Activated naive CD4-positive, alpha-beta T cell treated with anti-CD3 and anti-CD28 coated beads, Interleukin-2, amount 10 ng/mL, durations not matched to agents 7 days and 5 days (primary cell): ENCODE data around the gene TBC1D21.

Experiments
- CTCF ChIA-PET: fragments of 350-600 bp; sonication (Branson Sonifier 250); formaldehyde crosslinking; loops from one replicate; lab custom pipeline; 2021; ENCODE audit warnings: antibody characterized with exemption; lab: Charles Lee
- DNase-seq: peaks from one replicate; pipeline ENCODE4 v3.0.0-alpha.2; 2020
- H3K27ac Mint-ChIP-seq: one replicate; pipeline ENCODE4 v1.8.0; 2021; ENCODE audit warnings: mild to moderate bottlenecking, moderate library complexity, mixed read lengths
- H3K27me3 Mint-ChIP-seq: one replicate; pipeline ENCODE4 v1.8.0; 2021; ENCODE audit warnings: mild to moderate bottlenecking, mixed read lengths
- H3K36me3 Mint-ChIP-seq: one replicate; pipeline ENCODE4 v1.8.0; 2021; ENCODE audit warnings: mixed read lengths
- H3K4me1 Mint-ChIP-seq: one replicate; pipeline ENCODE4 v1.8.0; 2021; ENCODE audit warnings: mixed read lengths
- H3K4me3 Mint-ChIP-seq: one replicate; pipeline ENCODE4 v1.8.0; 2021; ENCODE audit warnings: mild to moderate bottlenecking, moderate library complexity, mixed read lengths
- H3K9me3 Mint-ChIP-seq: one replicate; pipeline ENCODE4 v1.8.0; 2021; ENCODE audit warnings: mixed read lengths

TBC1D21 gene

DNA sequence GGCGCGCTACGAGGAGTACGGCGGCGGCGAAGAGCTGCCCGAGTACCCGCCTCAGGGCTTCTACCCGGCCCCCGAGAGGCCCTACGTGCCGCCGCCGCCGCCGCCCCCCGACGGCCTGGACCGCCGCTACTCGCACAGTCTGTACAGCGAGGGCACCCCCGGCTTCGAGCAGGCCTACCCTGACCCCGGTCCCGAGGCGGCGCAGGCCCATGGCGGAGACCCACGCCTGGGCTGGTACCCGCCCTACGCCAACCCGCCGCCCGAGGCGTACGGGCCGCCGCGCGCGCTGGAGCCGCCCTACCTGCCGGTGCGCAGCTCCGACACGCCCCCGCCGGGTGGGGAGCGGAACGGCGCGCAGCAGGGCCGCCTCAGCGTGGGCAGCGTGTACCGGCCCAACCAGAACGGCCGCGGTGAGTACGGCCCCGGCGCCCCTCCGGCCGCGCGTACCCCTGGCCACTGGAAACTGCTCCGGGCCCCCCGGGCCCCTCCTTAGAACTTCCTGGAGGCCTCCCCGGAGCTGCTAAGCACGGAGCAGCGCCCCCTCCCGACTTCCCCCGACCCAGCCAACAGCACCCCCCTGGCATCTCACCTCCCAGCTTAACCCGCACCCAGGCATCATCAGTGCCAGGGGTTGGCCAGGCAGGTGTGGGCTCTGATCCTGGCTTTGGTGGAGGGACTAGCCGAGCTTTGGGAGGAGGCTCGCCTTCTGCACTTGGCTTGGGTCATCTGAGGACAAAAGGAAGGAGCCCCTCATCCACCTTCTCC is 54.3 kb downstream of the TBC1D21 start:
- no peaks in the 10 kb centered on the region for H3K9me3 Mint-ChIP-seq
- H3K4me1 Mint-ChIP-seq = peaks cover 57% of the 10 kb centered on the region
- peaks cover 2% of the 10 kb centered on the region for H3K36me3 Mint-ChIP-seq
- no peak overlapping the region for H3K27ac Mint-ChIP-seq
- peaks cover 50% of the 10 kb centered on the region for H3K27me3 Mint-ChIP-seq
- peak; percentile 85 for DNase-seq
- H3K4me3 Mint-ChIP-seq = peak overlapping the region; percentile 67
- CTCF ChIA-PET = interaction anchor here (1.0 to 4.6 kb wide), 17 partner anchors 9 to 56 kb away, joined by 3 to 34 read pairs (median 8); partner anchors contain the start of gene TBC1D21

DNA sequence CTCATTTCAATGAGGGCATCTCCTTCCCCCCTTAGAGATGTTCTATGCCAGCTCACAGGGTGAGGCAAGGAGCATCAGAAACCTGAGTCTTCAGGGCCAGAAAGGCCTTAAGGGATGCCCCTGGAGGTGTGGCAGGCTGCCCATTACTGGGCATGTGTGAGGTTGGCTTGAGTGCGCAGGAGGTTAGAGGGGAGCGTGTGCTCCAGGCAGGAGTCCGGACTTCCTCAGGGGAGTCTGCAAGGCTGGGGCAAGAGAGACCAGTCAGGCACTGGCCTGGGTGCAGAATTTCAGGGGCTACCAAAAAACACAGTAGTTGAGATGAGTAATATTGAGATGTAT is 54.8 kb downstream of the TBC1D21 start:
- Mint-ChIP-seq H3K4me3 (peak overlapping the region; percentile 67), H3K4me1 (peaks cover 54% of the 10 kb centered on the region), H3K36me3 (peaks cover 2% of the 10 kb centered on the region), H3K27me3 (peaks cover 52% of the 10 kb centered on the region), H3K9me3 (no peaks in the 10 kb centered on the region), H3K27ac (no peak overlapping the region)
- CTCF ChIA-PET = interaction anchor here (1.0 to 4.6 kb wide), 17 partner anchors 9 to 57 kb away, joined by 3 to 34 read pairs (median 8); partner anchors contain the start of gene TBC1D21
- no peak for DNase-seq

DNA sequence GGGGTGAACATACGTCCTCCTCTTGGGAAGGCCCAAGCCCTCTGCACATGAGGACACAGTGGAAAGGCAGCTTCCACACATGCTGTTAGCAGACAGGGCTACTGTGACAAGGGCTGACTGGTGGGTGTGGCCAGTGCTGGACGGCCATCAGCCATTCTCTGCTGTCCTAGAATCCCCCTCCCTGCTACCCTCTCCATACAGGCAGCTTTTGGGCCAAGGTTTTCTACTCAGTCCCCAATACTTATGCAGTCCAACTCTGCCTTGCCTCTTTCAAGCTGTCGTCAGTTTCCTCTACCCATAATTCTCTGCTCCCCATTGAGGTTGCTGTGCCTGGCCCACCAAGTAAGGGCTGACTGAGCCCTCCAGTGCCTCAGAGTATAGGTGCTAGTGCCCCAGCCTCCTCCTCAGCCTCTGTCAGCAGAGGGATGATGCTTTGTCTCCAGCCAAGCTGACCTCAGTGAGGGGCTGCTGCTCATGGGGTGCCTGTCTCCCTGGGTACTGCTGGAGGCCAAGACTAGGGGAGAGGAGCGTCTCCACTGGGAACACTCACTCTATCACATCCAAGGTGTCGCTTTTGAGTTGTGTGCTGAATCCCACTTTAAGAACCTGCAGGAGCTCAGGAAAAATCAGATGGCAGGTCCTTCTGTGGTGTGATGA is 55.7 kb downstream of the TBC1D21 start:
- Mint-ChIP-seq H3K4me1 (peaks cover 45% of the 10 kb centered on the region), H3K36me3 (peaks cover 2% of the 10 kb centered on the region), H3K4me3 (peak overlapping the region; percentile 45), H3K27me3 (peaks cover 56% of the 10 kb centered on the region), H3K9me3 (no peaks in the 10 kb centered on the region), H3K27ac (no peak overlapping the region)
- CTCF ChIA-PET = interaction anchor here (0.7 to 4.6 kb wide), 7 partner anchors 9 to 84 kb away, joined by 3 to 32 read pairs (median 5); partner anchors contain the start of gene TBC1D21
- no peak for DNase-seq

DNA sequence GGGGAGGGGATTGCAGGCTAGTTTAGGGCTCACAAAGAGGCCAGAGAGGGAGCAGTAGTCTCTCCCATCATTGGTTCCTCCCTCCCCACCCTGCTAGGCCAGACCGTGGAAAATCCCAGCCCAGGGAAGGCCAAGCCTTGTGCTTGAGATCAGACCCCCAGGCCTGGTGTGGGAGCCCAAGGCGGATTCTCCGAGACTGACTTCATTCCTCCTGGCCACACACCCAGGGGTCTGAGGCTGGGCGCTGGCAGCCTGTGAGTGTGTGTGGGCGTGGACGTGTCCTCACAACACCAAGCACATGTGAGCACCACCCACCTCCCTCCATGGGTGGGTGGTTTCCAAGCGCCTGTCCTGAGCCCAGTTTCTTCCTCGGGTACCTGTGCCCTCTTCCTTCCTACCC is 57.0 kb downstream of the TBC1D21 start:
- H3K9me3 Mint-ChIP-seq = no peaks in the 10 kb centered on the region
- peaks cover 35% of the 10 kb centered on the region for H3K4me1 Mint-ChIP-seq
- H3K4me3 Mint-ChIP-seq = no peak overlapping the region
- peak overlapping the region; percentile 14 for H3K27ac Mint-ChIP-seq
- H3K36me3 Mint-ChIP-seq = peaks cover 2% of the 10 kb centered on the region
- peaks cover 51% of the 10 kb centered on the region for H3K27me3 Mint-ChIP-seq
- DNase-seq = no peak
- CTCF ChIA-PET = interaction anchor here (1.2 to 1.6 kb wide), 2 partner anchors 22 to 43 kb away, joined by 4 to 10 read pairs; no protein-coding TSS in a partner anchor

DNA sequence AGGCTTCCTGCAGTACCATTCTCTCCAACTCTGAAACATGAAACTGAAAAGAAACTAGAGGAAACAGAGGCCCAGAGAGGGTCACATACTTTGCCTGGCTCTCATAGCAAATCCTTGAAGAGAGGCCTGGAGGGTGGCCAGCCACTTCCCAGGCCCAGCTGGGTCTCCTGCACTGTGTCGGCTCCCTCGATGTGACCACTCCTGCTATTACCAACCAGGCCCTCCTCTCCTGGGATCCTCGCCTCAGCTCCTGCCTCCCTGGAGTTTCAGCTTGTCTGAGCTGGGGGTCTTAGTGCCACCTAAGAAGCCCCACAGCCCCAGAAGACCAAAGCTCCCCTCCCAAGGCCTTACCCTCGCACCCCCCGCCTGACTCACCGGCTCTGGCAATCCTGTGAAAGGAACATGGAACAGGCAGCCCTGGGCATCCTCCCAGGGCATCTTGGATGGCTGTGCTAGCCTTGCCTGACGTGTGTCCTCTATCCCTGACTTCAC is 57.5 kb downstream of the TBC1D21 start:
- Mint-ChIP-seq H3K36me3 (peaks cover under 1% of the 10 kb centered on the region), H3K27me3 (peaks cover 47% of the 10 kb centered on the region), H3K4me3 (no peak overlapping the region), H3K4me1 (peaks cover 30% of the 10 kb centered on the region), H3K9me3 (no peaks in the 10 kb centered on the region), H3K27ac (no peak overlapping the region)
- CTCF ChIA-PET = interaction anchor here (0.9 to 1.2 kb wide), 2 partner anchors 42 to 57 kb away, joined by 3 to 4 read pairs; no protein-coding TSS in a partner anchor
- DNase-seq = no peak

DNA sequence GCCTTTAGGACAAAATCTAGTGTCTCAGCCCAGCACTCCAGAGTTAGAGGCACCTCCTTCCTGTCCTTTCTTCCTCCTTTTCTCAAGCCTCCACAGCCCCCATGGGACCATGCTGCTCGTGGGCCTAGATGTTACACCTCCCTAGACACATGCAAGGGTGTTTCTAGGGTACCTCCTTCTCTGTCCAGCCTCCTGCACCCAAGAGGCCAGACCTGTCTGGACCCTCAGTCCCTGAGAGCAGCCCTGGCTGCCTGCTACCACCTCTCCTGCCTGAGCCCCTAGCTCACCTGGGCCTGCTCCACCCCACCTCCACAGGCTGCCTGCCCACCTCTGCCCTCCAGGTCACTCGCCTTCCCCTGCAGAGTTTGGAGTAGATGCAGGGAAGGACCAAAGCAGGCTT is 58.1 kb downstream of the TBC1D21 start:
- CTCF ChIA-PET = interaction anchor here (0.7 to 1.2 kb wide), 3 partner anchors 9 to 58 kb away, joined by 3 to 4 read pairs (median 3); no protein-coding TSS in a partner anchor
- no peak for DNase-seq
- Mint-ChIP-seq H3K4me1 (peaks cover 29% of the 10 kb centered on the region), H3K9me3 (no peaks in the 10 kb centered on the region), H3K4me3 (no peak overlapping the region), H3K27me3 (peaks cover 43% of the 10 kb centered on the region), H3K36me3 (no peaks in the 10 kb centered on the region), H3K27ac (no peak overlapping the region)

DNA sequence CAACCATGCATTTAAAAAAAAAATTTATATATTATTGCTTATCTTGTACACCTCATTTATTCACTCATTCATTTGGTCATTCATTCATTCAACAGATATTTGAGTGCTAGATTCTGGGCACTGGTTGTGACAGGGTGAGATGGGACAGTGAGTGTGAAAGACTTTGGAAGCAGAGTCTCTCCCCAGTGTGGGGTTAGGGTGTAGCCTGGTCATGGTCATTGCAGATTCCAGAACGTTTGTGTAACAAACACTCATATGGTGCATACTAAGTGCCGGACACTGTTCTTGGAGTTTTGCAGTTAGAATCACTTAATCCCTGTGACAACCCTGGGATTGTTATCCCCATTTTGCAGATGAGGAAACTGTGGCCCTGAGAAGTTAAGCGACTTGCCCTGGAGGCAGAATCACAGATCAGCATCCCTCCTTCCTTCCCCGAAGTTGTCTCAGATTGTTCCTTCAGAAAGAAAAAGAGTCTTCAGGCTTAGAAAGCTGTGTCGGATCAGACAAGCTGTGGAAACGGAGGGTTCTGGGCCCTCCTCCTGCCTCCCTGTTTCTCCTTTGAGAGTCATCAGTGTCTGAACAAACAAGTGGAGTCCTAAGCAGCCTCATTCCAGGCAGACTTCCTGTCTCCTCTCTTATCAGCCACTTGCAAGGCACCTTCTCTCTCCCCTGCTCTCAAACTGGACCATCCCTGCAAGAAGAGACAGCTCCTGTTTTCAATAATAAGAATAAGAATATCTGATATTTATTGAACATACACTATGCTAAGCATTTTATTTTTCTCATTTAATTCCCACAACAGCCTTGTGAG is 59.2 kb downstream of the TBC1D21 start:
- Mint-ChIP-seq H3K27me3 (peaks cover 45% of the 10 kb centered on the region), H3K36me3 (no peaks in the 10 kb centered on the region), H3K9me3 (no peaks in the 10 kb centered on the region), H3K27ac (no peak overlapping the region), H3K4me3 (no peak overlapping the region), H3K4me1 (peaks cover 29% of the 10 kb centered on the region)
- DNase-seq = no peak
- CTCF ChIA-PET = interaction anchor here (0.6 to 1.7 kb wide), 2 partner anchors 35 to 597 kb away, joined by 3 to 5 read pairs; no protein-coding TSS in a partner anchor

DNA sequence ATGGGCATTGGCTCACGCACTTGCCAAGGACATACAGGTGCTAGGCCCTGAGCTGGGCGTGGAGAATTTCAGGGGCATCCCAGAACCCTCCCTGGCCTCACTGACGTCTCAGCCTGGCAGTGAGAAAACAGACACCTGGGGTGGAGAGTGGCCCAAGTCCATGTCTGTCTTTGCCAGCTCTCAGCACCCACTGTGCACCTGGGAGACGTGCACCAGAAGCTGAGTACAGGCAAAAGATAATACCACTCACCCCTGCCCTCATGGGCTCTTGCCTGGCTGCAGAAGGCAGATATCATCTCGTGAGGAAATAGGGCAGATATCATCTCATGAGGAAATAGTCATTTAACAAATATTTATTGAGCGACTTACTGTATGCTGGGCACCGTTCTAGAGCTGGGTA is 60.9 kb downstream of the TBC1D21 start:
- Mint-ChIP-seq H3K9me3 (no peaks in the 10 kb centered on the region), H3K4me3 (no peak overlapping the region), H3K27ac (no peak overlapping the region), H3K36me3 (no peaks in the 10 kb centered on the region), H3K4me1 (peaks cover 16% of the 10 kb centered on the region), H3K27me3 (peaks cover 34% of the 10 kb centered on the region)
- CTCF ChIA-PET = interaction anchor here (1.7 to 2.3 kb wide), 2 partner anchors 28 to 37 kb away, joined by 5 read pairs; no protein-coding TSS in a partner anchor
- DNase-seq = no peak

DNA sequence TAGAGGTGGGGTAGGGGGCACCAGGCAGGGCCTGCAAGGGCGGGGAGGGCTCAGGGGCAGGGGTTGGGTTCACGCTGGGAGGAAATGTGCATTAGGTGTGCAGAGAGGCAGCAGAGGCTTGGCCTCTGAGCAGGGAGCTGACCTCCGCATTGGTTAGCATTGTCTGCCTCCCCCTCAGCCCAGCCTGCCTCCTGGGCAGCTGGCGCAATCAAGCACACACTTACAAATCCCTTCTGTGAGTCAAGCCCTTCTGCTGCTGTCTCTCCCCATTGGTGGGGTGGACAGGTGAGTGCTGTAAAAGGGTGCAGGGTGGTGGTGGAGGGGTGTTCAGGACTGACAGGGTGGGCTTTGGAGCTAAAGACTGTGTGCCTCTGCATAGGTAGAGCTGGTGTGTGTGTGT is 62.2 kb downstream of the TBC1D21 start:
- CTCF ChIA-PET = interaction anchor here (1.1 to 2.3 kb wide), 3 partner anchors 29 to 38 kb away, joined by 3 to 5 read pairs (median 4); no protein-coding TSS in a partner anchor
- Mint-ChIP-seq H3K27ac (no peak overlapping the region), H3K4me3 (no peak overlapping the region), H3K9me3 (no peaks in the 10 kb centered on the region), H3K36me3 (no peaks in the 10 kb centered on the region), H3K4me1 (peaks cover 8% of the 10 kb centered on the region), H3K27me3 (peaks cover 32% of the 10 kb centered on the region)
- DNase-seq = no peak

DNA sequence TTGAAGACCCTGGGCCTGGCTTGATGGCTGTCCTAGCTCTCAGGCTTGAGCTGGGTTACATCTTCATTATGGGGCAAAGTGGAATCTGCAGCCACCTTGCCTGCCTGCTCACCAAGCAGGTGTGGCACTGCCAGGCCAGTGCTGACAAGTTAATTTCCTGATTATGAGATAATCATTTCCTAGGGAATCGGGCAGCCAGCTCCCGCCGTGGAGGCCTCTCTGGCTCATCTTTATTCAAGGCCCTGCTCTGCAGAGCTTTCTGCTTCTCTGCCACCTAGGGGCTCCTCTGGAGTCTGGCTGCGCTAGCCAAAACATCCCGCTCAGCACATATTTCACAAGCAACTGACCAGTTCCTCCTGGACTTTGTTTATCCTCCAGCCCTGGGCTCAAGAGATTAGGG is 62.8 kb downstream of the TBC1D21 start:
- no peak for DNase-seq
- H3K4me3 Mint-ChIP-seq = no peak overlapping the region
- no peaks in the 10 kb centered on the region for H3K36me3 Mint-ChIP-seq
- H3K9me3 Mint-ChIP-seq = no peaks in the 10 kb centered on the region
- no peak overlapping the region for H3K27ac Mint-ChIP-seq
- peaks cover 3% of the 10 kb centered on the region for H3K4me1 Mint-ChIP-seq
- H3K27me3 Mint-ChIP-seq = peaks cover 30% of the 10 kb centered on the region
- CTCF ChIA-PET = interaction anchor here (1.1 to 2.3 kb wide), 5 partner anchors 8 to 39 kb away, joined by 3 to 8 read pairs (median 5); no protein-coding TSS in a partner anchor

DNA sequence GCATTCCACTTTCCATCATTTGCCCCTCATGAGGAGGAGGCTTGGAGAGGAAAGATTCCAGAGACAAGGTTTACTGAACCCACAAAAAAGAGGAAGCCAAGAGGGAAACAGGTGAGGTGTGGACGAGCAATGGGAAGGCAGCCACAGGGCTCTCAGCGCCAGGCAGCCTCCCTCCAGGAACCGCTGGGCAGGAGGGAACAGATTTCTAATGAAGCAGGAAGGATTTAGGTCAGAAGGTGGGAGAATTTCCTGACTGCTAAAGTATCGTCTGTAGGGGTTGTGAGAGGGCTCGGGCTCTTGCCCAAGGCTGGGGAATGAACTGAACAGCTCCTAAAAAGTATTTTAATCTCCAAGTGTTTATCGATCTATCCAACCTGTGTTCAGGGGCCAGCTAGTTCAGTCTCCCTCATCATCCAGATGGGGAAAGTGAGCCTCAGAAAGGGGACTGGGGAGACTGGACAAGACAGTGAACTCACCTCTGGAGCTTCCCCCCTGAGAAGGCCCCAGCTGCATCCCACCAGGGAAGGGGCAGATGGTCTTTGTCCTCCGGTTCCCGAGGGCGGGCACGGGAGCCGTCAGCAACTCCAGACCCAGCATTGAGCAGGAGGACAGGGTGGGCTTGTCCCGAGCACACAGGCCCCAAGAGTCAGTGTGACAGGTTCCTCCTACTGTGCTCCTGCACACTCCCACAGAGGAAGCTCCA is 63.4 kb downstream of the TBC1D21 start:
- CTCF ChIA-PET = interaction anchor here (1.1 to 2.3 kb wide), 5 partner anchors 9 to 30 kb away, joined by 4 to 8 read pairs (median 5); no protein-coding TSS in a partner anchor
- H3K36me3 Mint-ChIP-seq = no peaks in the 10 kb centered on the region
- no peak for DNase-seq
- no peak overlapping the region for H3K4me3 Mint-ChIP-seq
- H3K27me3 Mint-ChIP-seq = peaks cover 26% of the 10 kb centered on the region
- no peak overlapping the region for H3K27ac Mint-ChIP-seq
- no peaks in the 10 kb centered on the region for H3K9me3 Mint-ChIP-seq
- peaks cover 5% of the 10 kb centered on the region for H3K4me1 Mint-ChIP-seq

DNA sequence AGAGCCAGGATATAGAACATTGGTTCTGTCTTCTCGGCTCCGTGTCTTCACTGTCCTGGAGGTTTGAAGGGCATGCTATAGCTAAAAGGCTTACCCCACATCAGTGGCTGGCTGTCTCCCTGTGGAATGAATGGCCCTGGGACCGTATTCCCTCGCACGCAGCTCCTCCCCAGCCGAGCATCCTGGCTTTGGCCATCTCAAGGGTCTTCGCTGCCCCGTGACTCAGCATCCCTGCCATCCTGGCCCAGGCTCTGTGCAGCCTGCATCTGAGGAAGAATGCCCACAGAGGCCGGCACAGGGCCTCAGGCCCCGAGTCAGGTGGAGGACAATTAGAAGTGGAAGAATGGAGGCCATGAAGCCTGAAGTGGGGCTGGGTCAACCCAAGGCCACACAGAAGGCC is 63.9 kb downstream of the TBC1D21 start:
- DNase-seq = no peak
- peaks cover 28% of the 10 kb centered on the region for H3K27me3 Mint-ChIP-seq
- H3K4me1 Mint-ChIP-seq = peaks cover 10% of the 10 kb centered on the region
- no peak overlapping the region for H3K27ac Mint-ChIP-seq
- no peaks in the 10 kb centered on the region for H3K36me3 Mint-ChIP-seq
- no peaks in the 10 kb centered on the region for H3K9me3 Mint-ChIP-seq
- CTCF ChIA-PET = interaction anchor here (1.0 to 1.5 kb wide), 4 partner anchors 8 to 14 kb away, joined by 3 to 8 read pairs (median 6); no protein-coding TSS in a partner anchor
- H3K4me3 Mint-ChIP-seq = no peak overlapping the region

DNA sequence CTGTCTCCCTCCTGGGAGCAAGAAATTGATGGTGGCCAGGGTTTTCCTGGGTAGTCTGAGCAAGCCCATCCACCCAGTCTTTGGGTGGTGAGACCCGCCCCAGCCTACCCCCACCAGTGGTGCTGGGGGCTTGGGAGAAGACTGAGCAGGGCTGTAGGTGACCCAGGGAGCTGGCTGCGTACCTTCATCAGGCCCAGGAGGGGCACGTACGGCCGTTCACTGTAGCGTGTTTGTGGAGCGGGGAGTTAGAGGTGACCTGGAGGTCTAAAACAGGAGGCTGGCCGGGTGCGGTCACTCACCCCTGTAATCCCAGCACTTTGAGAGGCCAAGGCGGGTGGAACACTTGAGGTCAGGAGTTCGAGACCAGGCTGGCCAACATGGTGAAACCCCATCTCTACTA is 64.4 kb downstream of the TBC1D21 start:
- peaks cover 31% of the 10 kb centered on the region for H3K27me3 Mint-ChIP-seq
- no peak overlapping the region for H3K4me3 Mint-ChIP-seq
- DNase-seq = no peak
- peaks cover 15% of the 10 kb centered on the region for H3K4me1 Mint-ChIP-seq
- CTCF ChIA-PET = interaction anchor here (1.0 to 1.4 kb wide), 3 partner anchors 8 to 14 kb away, joined by 3 to 8 read pairs (median 5); no protein-coding TSS in a partner anchor
- no peak overlapping the region for H3K27ac Mint-ChIP-seq
- H3K9me3 Mint-ChIP-seq = no peaks in the 10 kb centered on the region
- H3K36me3 Mint-ChIP-seq = no peaks in the 10 kb centered on the region
